Measurements from ENCODE around the gene HOXA4.

Gene HOXA4

DNA sequence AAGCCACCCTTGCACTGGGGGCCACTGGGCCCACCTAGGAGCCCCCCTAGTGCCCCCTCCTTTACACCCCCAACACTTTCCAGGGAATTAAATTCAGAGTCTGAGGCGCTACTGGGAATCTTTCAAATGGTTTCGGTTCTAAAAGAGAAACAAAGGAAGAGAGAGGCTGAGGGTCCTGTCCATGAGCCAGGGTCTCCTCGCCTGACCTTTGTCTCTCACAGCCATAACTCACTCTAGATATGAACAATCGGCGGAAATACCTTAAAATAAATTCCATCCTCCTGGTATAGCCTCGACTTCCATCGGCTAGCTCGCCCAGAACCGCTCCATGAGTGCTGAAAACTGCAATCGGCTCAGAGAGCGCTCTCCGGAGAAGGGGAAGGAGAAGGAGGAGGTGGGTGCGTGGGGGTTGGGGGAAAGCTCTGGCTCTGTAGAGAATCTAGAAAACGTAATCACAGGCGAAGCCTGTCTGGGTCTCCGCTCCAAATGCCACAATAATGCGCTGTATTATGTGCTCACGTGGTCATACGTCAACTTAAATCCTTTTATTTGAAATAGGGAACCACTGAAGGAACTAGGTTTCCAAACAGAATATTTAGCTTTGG, 12.6 kb downstream of the HOXA4 start:
- DNase-seq (ENCODE audit: low read depth in 2 of 2, low spot score in 1 of 2) = no peak

- no peak for DNase-seq (ENCODE audit: low read depth in 2 of 2, low spot score in 1 of 2)
These were observed 13.3 kb downstream of the HOXA4 start for GRCh38 chr7:27116962-27117886.

DNA sequence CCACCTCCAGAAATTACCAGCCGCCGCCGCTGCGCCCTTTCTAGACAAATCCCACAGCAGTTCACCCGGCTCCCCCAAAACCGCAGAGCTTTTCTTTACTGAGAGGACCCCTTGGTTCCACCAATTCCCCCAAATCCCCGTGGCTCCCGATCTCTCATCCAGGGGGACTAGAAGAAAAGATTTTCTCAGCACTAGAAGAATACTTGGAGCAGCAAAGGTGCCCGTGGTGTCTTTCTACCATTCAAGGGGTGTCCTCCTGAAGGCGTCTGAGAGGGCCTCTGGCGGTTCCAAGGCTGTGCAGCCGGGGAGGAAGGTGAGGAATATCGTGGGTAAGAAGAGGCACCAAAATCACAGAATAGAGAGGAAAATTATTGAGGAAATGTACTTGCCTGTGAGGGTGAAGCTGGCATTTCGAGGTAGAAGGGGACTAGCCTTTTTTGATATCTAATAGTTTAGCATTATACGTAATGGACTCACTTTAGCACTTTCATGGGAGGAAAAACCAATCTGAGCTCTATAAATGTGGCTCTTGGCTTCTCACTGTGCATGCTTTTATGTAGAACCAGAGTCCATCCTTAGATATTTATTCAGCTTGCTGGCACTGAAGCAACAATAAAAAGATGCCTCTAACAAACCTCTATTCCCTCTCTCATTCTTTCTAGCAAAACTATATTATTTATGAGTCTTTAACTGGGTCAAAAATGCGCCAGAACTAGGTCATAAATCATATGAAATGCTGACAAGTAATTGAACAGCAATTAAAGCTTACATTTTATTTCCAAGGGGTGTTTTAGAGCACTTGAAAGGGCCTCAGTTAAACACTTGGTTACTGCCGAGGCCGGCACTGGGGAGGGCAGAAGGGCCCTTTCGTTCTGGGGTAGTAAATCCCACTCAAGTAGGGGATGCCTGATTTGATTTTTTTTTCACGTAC, 14.3 kb downstream of the HOXA4 start:
- DNase-seq (ENCODE audit: low read depth in 2 of 2, low spot score in 1 of 2) = no peak

DNA sequence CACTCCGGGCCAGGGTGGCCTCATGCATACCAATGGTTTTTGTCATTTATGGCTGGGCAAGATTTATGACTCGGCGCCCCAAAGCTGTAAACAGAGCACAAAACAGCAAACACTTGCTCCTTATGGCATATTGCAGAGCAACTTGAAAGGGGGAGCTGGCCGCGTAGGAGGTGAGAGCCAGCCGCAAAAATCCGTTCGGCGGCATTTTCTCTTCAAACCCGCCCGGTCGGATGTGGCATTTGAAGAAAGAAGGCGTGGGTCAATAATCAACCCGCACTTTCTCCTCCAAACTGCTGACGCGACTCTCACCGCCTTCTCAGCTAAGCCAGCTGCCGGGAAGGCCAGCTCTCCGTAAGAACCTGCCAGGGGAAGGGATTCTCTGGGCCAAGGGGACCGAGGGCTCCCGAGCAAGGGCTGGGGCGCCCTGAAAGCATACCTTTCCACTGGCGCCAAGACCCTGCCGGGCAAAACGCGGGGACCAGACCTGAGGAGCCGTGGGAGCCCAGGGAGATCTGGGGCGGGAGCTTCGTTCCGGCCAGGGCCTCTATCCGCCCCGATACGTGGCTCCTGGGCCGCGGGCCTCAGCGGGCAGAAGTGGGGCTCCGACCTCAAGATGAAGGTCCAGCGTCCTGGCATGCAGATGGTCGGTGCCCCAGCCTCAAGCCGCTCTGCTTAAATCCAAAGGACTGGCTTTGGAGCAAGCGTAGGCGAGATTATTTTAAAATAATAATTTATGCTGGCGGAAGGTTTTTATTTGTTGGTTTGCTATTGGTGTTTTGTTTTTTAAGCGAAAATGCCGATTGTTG, 15.1 kb downstream of the HOXA4 start:
- no peak for DNase-seq (ENCODE audit: low read depth in 2 of 2, low spot score in 1 of 2)

DNA sequence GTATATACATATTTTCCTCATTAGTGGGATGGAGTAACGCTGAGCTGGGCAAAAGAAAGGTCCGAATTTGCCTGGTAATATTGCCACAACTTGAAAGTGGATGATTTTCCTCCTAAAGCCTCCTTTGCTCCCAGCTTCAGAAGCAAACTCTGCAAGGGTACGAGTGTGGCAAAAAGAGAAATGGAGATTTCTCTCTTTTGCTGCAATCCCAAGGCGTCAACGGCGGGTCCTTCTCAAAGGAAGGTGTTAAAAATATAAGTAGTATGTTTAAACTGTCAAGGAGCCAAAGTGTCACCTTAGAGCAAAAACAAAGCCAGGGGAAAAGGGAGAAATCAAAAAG, 15.7 kb downstream of the HOXA4 start:
- DNase-seq (ENCODE audit: low read depth in 2 of 2, low spot score in 1 of 2) = no peak

GRCh38 chr7:27113991-27114769, 16.4 kb downstream of the HOXA4 start:
- no peak for DNase-seq (ENCODE audit: low read depth in 2 of 2, low spot score in 1 of 2)

DNA sequence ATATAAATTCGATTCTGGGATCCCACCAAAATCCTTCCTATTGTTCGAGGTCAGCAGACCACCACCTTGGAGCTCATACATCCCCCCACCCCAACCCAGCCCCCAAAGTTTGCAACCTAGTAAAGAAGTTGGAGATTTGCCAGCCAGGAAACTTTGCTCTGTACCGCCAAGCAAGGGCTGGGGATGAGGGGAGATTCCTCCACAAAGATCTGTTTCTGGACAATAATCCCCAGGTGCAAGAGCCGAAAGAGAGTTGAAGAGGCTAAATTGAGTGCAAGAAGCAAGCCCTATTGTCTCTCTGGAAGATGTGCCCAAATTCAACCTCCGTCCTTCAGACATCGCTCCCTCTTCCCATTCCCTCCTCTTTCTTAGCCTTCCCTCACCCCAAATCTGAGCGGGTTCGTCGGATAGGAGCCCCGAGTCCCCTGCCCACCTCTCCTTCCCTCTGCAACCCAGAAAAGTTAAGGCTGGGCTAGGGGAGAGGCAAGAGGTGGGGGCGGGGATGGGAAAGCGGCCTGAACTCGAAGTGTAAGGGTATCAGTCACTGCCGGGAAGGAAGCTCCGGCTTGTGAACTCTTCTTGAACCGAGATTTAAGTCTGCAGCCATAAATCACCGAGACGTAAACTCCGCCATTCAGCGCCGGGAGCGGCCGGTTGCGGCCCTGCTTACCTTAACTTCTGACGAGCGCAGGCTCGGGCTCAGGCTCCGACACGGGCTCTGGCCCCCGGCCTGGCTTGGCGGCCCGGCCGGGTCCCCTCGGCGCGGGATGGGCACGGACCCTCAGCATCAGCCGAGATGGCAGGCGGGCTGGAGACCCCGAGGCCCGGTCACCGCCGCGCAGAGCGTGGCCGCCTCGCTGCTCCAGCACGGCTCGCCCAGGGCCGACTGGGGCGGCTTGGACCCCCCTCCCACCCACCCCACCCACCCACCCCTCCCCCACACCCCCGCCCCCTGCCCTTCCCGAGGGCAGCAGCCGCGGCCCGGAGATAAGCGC, 17.3 kb downstream of the HOXA4 start:
- no peak for DNase-seq (ENCODE audit: low read depth in 2 of 2, low spot score in 1 of 2)

DNA sequence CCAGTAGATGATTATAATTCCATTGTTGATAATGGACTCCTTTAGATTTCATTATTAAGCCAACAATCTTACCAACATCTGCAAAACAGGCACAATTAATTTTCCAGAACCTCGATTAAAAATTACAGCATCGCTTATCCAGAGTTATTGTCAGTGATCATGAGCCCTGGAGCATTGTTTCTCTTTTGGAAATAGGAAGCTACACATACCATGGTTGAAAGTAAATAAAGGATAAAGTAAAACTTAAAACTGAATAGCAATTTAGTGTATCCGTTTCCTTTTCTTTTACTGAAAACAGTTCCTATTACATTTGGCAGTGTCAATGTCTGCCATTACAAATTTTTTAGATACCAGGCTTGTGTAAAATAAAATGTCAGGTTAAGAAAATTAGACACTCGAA, 18.2 kb downstream of the HOXA4 start:
- DNase-seq (ENCODE audit: low read depth in 2 of 2, low spot score in 1 of 2) = no peak

- no peak for DNase-seq (ENCODE audit: low read depth in 2 of 2, low spot score in 1 of 2)
These were observed 18.7 kb downstream of the HOXA4 start for GRCh38 chr7:27111751-27112277.

DNA sequence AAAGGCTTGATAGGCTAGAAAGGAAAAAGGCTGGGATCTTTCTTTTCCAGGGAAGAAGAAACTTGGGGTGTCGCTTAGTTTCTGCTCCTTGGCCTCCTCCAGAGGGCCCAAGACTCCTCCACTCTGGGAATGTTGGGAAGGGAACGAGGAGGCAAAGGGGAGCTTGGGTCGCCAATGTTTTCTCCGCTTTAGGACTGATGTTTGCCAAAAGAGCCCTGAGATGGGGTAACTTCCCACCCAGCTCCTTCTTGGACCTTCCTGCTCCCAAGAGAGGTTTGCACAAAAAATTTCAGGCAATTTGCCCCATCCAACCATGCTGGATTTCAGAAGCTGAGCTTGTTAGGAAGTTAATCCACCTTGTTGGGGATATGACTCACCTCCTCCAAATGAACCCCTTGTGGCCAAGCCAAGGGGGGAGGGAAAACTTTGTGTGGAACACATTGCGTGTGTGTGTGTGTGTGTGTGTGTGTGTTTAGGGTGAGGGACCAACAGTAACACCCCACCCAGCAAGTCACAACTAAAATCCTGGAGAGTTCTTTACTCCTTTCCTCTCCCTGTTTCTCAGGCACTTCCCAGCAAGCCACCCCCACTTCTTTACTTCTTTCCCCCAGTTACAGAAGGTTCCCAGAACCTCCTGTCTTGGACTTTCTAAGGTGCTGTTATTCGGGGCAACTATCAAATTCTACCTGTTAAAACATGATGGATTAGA, 19.4 kb downstream of the HOXA4 start:
- no peak for DNase-seq (ENCODE audit: low read depth in 2 of 2, low spot score in 1 of 2)

- no peak for DNase-seq (ENCODE audit: low read depth in 2 of 2, low spot score in 1 of 2)
These were observed 20.1 kb downstream of the HOXA4 start for GRCh38 chr7:27110186-27111031.

GRCh38 chr7:27109466-27110185, 20.9 kb downstream of the HOXA4 start:
- no peak for DNase-seq (ENCODE audit: low read depth in 2 of 2, low spot score in 1 of 2)

DNA sequence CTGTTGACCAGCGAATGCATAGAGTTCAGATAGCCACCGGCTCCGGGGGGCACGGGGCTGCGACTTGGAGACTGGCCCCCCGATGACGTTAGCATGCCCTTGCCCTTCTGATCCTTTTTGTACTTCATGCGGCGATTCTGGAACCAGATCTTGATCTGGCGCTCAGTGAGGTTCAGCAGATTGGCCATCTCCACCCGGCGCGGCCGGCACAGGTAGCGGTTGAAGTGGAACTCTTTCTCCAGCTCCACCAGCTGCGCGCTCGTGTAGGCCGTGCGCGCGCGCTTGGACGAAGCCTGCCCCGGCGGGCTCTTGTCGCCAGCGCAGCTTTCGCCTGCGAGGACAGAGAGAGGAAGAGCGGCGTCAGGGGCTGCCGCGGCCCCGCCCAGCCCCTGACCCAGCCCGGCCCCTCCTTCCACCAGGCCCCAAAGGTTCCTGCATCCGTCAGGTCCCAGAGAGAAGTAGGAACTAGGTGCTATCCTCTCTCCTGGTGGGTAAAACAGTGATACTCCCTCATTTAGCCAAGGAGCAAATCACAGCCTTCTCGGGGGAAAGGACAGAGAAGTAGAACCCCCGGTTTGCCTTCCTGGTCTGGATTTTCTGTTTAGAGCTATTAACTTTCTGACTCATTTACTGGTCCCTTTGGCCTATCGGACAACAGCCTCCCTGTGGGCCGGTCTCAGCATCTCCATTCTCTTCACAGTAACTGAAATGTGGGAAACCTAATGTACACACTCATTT, 22.0 kb downstream of the HOXA4 start:
- no peak for DNase-seq (ENCODE audit: low read depth in 2 of 2, low spot score in 1 of 2)

- no peak for DNase-seq (ENCODE audit: low read depth in 2 of 2, low spot score in 1 of 2)
These were observed 22.9 kb downstream of the HOXA4 start for GRCh38 chr7:27107391-27108381.

DNA sequence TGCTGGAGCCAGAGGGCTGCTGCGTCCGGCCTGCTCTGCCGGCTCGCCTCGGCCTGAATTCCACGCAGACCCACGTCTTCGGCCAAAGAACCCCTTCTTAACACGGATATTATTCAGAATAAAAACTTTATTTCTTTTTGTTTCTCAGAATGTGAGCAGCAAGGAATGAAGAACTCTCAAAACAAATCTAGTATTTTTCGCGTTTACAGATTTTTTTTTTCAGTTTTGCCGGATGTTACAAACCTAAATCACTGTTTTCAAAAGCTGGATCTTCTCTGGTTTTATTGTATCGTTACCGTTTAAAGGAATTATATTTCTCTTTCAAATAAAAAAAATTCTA, 23.7 kb downstream of the HOXA4 start:
- DNase-seq (ENCODE audit: low read depth in 2 of 2, low spot score in 1 of 2) = no peak
